ENCODE results near the gene NXF2B. TPM values are rescaled to one million over a fixed set of nuclear protein-coding genes. Genes with fewer than 3 reads are reported as not detected.

NXF2B gene
- total and polyA plus RNA-seq, 2 of the 8 experiments (the other 6 are each of a cell fraction or from before 2014, with no cell fraction given): not detected

GRCh38 chrX:102341867-102342266 is 97.9 kb downstream of the NXF2B start (continued):
- no peak for TF ChIP-seq KDM4A (IDR thresholded peaks at IDR 0.05; ENCODE audit: low read depth, low read length, severe bottlenecking)
- TF ChIP-seq CBX5 (IDR thresholded peaks at IDR 0.05; ENCODE audit: low read depth, low read length): no peak
